Colonic mucosa (tissue), 4 donors: Measurements from ENCODE around the gene CUBN. TPM values are rescaled to one million over a fixed set of nuclear protein-coding genes. Genes with fewer than 3 reads are reported as not detected.
A peak's percentile ranks its signal among the peaks of the same experiment; 100 is the strongest.

Source experiments
- DNase-seq: peaks from one replicate; pipeline ENCODE4 v3.0.0-alpha.2; 2020
- H3K27ac ChIP-seq: fragments of 200-600 bp; one replicate; pipeline ENCODE4 v1.8.0; 2021
- H3K27me3 ChIP-seq: fragments of 200-600 bp; one replicate; pipeline ENCODE4 v1.8.0; 2021
- H3K36me3 ChIP-seq: fragments of 200-600 bp; one replicate; pipeline ENCODE4 v1.8.0; 2021
- H3K4me1 ChIP-seq: fragments of 200-600 bp; one replicate; pipeline ENCODE4 v1.8.0; 2021; ENCODE audit warnings: mild to moderate bottlenecking
- H3K4me3 ChIP-seq: fragments of 200-600 bp; one replicate; pipeline ENCODE4 v1.8.0; 2021
- H3K9ac ChIP-seq, 2 donors: one replicate each; pipeline ENCODE4 v1.7.0; 2013; ENCODE audit warnings: control low read depth in 2 of 2, low read depth in 2 of 2, low read length in 2 of 2
- H3K9me3 ChIP-seq: fragments of 200-600 bp; one replicate; pipeline ENCODE4 v1.8.0; 2021
- CTCF ChIP-seq: fragments of 200-600 bp; IDR thresholded peaks from one replicate; pipeline ENCODE4 v1.8.0; 2022; ENCODE audit warnings: antibody characterized with exemption, mild to moderate bottlenecking
- intact Hi-C: fragments of 100-400 bp; cut with DNase I; formaldehyde crosslinking; loops from one replicate; pipeline ENCODE4 v1.14.1; 2022
- total RNA-seq, 2 donors: library from RNA; stranded (reverse); fragmentation: NEBNext Ultra II Directional in 1 of 2; extraction: Animal tissue kit (Norgen Biotek cat#: 25700) in 1 of 2; gene quantifications; one replicate each; pipeline ENCODE4 v1.2.1, GENCODE V29; 2021
- donor health status: healthy.
- donor health status: DM: no; HTN: no; CAD: no.
- donor health status: DM: no; HTN: no; CAD: no.

Gene CUBN
- total RNA-seq, 2 donors from 2014 or later: 0.25 to 0.42 TPM

GRCh38 chr10:17077346-17077781, 52.2 kb downstream of the CUBN start:
- Histone ChIP-seq H3K36me3 (no peaks in the 10 kb centered on the region), H3K9ac (no peak overlapping the region), H3K4me1 (no peaks in the 10 kb centered on the region), H3K9me3 (no peaks in the 10 kb centered on the region), H3K27ac (no peak overlapping the region), H3K27me3 (no peaks in the 10 kb centered on the region), H3K4me3 (no peak overlapping the region)
- no peak for DNase-seq
- intact Hi-C loops: no loop called here
- TF ChIP-seq CTCF: no peak

- H3K27ac ChIP-seq: no peak overlapping the region
- intact Hi-C loops: no loop called here
- no peak overlapping the region for H3K9ac ChIP-seq
These were observed 52.8 kb downstream of the CUBN start for GRCh38 chr10:17076626-17077345.

GRCh38 chr10:17075533-17076359, 53.9 kb downstream of the CUBN start:
- no peak for TF ChIP-seq CTCF
- Histone ChIP-seq H3K9ac (no peak overlapping the region), H3K9me3 (no peaks in the 10 kb centered on the region), H3K4me1 (no peaks in the 10 kb centered on the region), H3K27me3 (no peaks in the 10 kb centered on the region), H3K27ac (peak overlapping the region; percentile 0), H3K36me3 (no peaks in the 10 kb centered on the region), H3K4me3 (no peak overlapping the region)
- no peak for DNase-seq
- intact Hi-C loops: no loop called here

More at GRCh38 chr10:17076626-17077345, 52.8 kb downstream of the CUBN start:
- no peaks in the 10 kb centered on the region for H3K27me3 ChIP-seq
- no peaks in the 10 kb centered on the region for H3K4me1 ChIP-seq
- H3K4me3 ChIP-seq: no peak overlapping the region
- H3K36me3 ChIP-seq: no peaks in the 10 kb centered on the region
- no peaks in the 10 kb centered on the region for H3K9me3 ChIP-seq
- no peak for TF ChIP-seq CTCF
- no peak for DNase-seq

- intact Hi-C loops: no loop called here
- no peak overlapping the region for H3K9ac ChIP-seq
- H3K9me3 ChIP-seq: no peaks in the 10 kb centered on the region
- H3K4me3 ChIP-seq: no peak overlapping the region
- no peak for TF ChIP-seq CTCF
- DNase-seq: no peak
- H3K4me1 ChIP-seq: no peaks in the 10 kb centered on the region
- no peaks in the 10 kb centered on the region for H3K36me3 ChIP-seq
- no peaks in the 10 kb centered on the region for H3K27me3 ChIP-seq
- H3K27ac ChIP-seq: no peak overlapping the region
These were observed 55.1 kb downstream of the CUBN start for GRCh38 chr10:17074541-17074847.

GRCh38 chr10:17073725-17074540, 55.7 kb downstream of the CUBN start:
- intact Hi-C loops: no loop called here
- no peaks in the 10 kb centered on the region for H3K36me3 ChIP-seq
- DNase-seq: no peak
- no peak overlapping the region for H3K4me3 ChIP-seq
- no peaks in the 10 kb centered on the region for H3K9me3 ChIP-seq
- H3K9ac ChIP-seq: no peak overlapping the region
- H3K27ac ChIP-seq: no peak overlapping the region
- TF ChIP-seq CTCF: no peak
- no peaks in the 10 kb centered on the region for H3K27me3 ChIP-seq
- H3K4me1 ChIP-seq: no peaks in the 10 kb centered on the region
